GM12878 (cell line): Measurements from ENCODE around the gene EOLA1. TPM values are rescaled to one million over a fixed set of nuclear protein-coding genes. Genes with fewer than 3 reads are reported as not detected.
A peak's percentile ranks its signal among the peaks of the same experiment; 100 is the strongest.

Experiments
- BACH1 ChIP-seq: fragments of 450-650 bp; IDR thresholded peaks from 2 replicates; pipeline ENCODE4 v1.6.1; 2017; ENCODE audit warnings: mild to moderate bottlenecking, borderline replicate concordance
- BCLAF1 ChIP-seq: fragments of 450-650 bp; IDR thresholded peaks from 2 replicates; pipeline ENCODE4 v1.6.1; 2017; ENCODE audit warnings: antibody characterized with exemption, mild to moderate bottlenecking, moderate library complexity
- ETV6 ChIP-seq, 2 experiments: fragments of 450-650 bp in 1 of 2; IDR thresholded peaks in 1 of 2; conservative IDR thresholded peaks in 1 of 2; 2 replicates each; pipeline ENCODE4 v1.6.1; 2014; ENCODE audit warnings: antibody characterized with exemption in 1 of 2, borderline replicate concordance in 1 of 2, low read depth in 1 of 2, mild to moderate bottlenecking in 1 of 2, moderate library complexity in 1 of 2
- FOS ChIP-seq: IDR thresholded peaks from 3 replicates; pipeline ENCODE4 v1.6.1; 2011; ENCODE audit warnings: borderline replicate concordance; ENCODE audit not compliant: insufficient read length; ENCODE audit errors: extremely low read depth
- IKZF2 ChIP-seq, 2 experiments: fragments of 450-650 bp; IDR thresholded peaks; 2 replicates each; pipeline ENCODE4 v1.6.1; 2017; ENCODE audit warnings: mild to moderate bottlenecking in 2 of 2, moderate library complexity in 2 of 2
- MTA2 ChIP-seq: fragments of 450-650 bp; IDR thresholded peaks from 2 replicates; pipeline ENCODE4 v1.6.1; 2016; ENCODE audit warnings: low read depth, mild to moderate bottlenecking, moderate library complexity
- PAX8 ChIP-seq: fragments of 450-650 bp; IDR thresholded peaks from 2 replicates; pipeline ENCODE4 v1.6.1; 2017; ENCODE audit warnings: mild to moderate bottlenecking, moderate library complexity
- RUNX3 ChIP-seq: IDR thresholded peaks from 2 replicates; pipeline ENCODE4 v1.6.1; 2012; ENCODE audit warnings: low read length, inconsistent platforms
- SMAD1 ChIP-seq: fragments of 450-650 bp; IDR thresholded peaks from 2 replicates; pipeline ENCODE4 v1.6.1; 2018; ENCODE audit warnings: mild to moderate bottlenecking, low read depth; ENCODE audit not compliant: partially characterized antibody
- TCF7 ChIP-seq: IDR thresholded peaks from 2 replicates; pipeline ENCODE4 v1.6.1; 2014; ENCODE audit warnings: antibody characterized with exemption, borderline replicate concordance
- ZBED1 ChIP-seq: IDR thresholded peaks from 2 replicates; pipeline ENCODE4 v1.6.1; 2016; ENCODE audit warnings: borderline replicate concordance
- ZSCAN29 ChIP-seq: fragments of 450-650 bp; IDR thresholded peaks from 2 replicates; pipeline ENCODE4 v1.6.1; 2017; ENCODE audit warnings: mild to moderate bottlenecking, moderate library complexity
- ZZZ3 ChIP-seq: IDR thresholded peaks from 2 replicates; pipeline ENCODE4 v1.6.1; 2011; ENCODE audit warnings: low read depth; ENCODE audit not compliant: control insufficient read depth, insufficient read length
- polyA plus RNA-seq, 11 experiments: library from polyadenylated mRNA; depleted of rRNA in 4 of 11; unstranded in 6 of 11; stranded (reverse) in 5 of 11; fragments of >200 nt; fragmentation: Nextera tagmentation in 4 of 11; fragmentation: Illumina TruSeq in 1 of 11; extraction: Ambion mirVana in 4 of 11; extraction: Trizol in 1 of 11; gene quantifications; 1 replicate in 1 of 11; 2 replicates in 10 of 11; pipeline versions ENCODE4 v1.2.1 to v1.2.3, GENCODE V29; 2011 to 2016; ENCODE audit warnings: inconsistent platforms in 2 of 11, missing spikeins in 2 of 11, low read depth in 1 of 11
- total RNA-seq, 4 experiments: library from RNA; depleted of rRNA in 3 of 4; stranded (reverse); fragments of >200 nt in 3 of 4; fragmentation: Illumina TruSeq in 1 of 4; extraction: Trizol in 1 of 4; gene quantifications; 2 replicates each; pipeline versions ENCODE4 v1.2.1 to v1.2.3, GENCODE V29; 2013 to 2021
- TF ChIP-seq, protein P1 (sequence below): fragments of 450-650 bp; IDR thresholded peaks from 2 replicates; pipeline ENCODE4 v1.6.1; 2017; ENCODE audit warnings: borderline replicate concordance
- TF ChIP-seq, protein P2 (sequence below): fragments of 450-650 bp; IDR thresholded peaks from 2 replicates; pipeline ENCODE4 v1.6.1; 2017; ENCODE audit warnings: low read depth, mild to moderate bottlenecking, moderate library complexity
- TF ChIP-seq, protein P3 (sequence below): fragments of 450-650 bp; IDR thresholded peaks from 2 replicates; pipeline ENCODE4 v1.6.1; 2016; ENCODE audit warnings: mild to moderate bottlenecking
- TF ChIP-seq, protein P4 (sequence below): fragments of 450-650 bp; IDR thresholded peaks from 2 replicates; pipeline ENCODE4 v1.6.1; 2017; ENCODE audit warnings: mild to moderate bottlenecking, moderate library complexity

Gene EOLA1
- total and polyA plus RNA-seq, 10 of the 15 experiments (the other 5 are each of a cell fraction or from before 2014, with no cell fraction given), result 9.2 to 42.3 (median 24.3) TPM

DNA sequence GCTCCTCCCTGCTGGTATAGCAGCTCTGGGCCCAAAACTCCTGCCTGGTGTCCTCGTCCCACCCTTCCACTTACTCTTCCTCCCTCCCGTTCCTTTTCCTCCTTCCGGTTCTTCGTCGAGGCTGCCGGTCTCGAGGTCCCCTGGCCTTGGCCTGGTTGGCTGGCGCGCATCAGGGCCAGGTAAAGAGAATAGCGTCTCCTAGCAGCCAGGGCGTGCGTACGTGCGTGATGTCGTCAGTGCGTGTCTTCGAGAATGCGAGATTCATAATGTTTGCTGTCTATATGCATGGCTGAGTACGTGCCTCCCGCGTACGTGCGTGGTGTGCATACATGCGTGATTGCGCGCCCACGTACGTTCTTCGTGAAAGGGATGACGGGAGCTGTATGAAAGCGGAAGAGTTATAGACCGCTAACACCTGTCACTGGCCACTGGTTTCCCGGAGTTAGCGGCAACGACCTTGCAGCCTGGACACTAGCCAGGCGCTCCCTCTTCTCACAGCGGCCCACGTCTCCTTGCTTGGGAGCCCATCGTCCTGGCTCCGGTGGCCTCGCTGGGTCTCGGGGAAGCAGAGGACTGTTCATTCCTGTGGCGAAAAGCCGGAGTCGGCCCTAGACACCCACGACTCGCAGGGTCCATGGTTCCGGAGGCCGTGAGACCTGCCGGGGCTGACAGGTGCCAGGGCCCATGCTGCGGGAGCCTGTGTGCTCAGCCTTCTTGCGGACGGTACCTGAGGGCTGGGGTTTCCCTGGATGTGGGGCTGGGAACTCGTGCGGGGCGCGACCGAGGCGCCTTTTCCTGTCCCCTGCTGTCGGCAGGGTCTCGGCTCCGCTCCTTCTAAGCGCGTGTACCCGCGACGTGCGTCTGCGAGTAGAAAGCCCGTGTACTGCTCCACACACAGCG lies at the start of gene EOLA1 (continued):
- TF ChIP-seq TCF7, result no peak
- peak; percentile 45; the same call in 1 of the 2 replicates for TF ChIP-seq MTA2
- TF ChIP-seq, protein P1, sequence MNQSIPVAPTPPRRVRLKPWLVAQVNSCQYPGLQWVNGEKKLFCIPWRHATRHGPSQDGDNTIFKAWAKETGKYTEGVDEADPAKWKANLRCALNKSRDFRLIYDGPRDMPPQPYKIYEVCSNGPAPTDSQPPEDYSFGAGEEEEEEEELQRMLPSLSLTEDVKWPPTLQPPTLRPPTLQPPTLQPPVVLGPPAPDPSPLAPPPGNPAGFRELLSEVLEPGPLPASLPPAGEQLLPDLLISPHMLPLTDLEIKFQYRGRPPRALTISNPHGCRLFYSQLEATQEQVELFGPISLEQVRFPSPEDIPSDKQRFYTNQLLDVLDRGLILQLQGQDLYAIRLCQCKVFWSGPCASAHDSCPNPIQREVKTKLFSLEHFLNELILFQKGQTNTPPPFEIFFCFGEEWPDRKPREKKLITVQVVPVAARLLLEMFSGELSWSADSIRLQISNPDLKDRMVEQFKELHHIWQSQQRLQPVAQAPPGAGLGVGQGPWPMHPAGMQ, result no peak
- no peak for TF ChIP-seq SMAD1
- peak; percentile 53; the same call in 1 of the 2 replicates for TF ChIP-seq RUNX3
- no peak for TF ChIP-seq ZZZ3
- TF ChIP-seq BCLAF1, result no peak
- TF ChIP-seq ETV6 (conservative IDR thresholded peaks at IDR 0.05 in 1 of 2, IDR thresholded peaks at IDR 0.05 in 1 of 2; ENCODE audit: borderline replicate concordance in 1 of 2, low read depth in 1 of 2), result no peak
- TF ChIP-seq IKZF2 (IDR thresholded peaks at IDR 0.05), result peak; percentile 86 to 90
- TF ChIP-seq ZBED1, result no peak
- peak; percentile 67; the same call in 1 of the 2 replicates for TF ChIP-seq PAX8
- TF ChIP-seq, protein P2, sequence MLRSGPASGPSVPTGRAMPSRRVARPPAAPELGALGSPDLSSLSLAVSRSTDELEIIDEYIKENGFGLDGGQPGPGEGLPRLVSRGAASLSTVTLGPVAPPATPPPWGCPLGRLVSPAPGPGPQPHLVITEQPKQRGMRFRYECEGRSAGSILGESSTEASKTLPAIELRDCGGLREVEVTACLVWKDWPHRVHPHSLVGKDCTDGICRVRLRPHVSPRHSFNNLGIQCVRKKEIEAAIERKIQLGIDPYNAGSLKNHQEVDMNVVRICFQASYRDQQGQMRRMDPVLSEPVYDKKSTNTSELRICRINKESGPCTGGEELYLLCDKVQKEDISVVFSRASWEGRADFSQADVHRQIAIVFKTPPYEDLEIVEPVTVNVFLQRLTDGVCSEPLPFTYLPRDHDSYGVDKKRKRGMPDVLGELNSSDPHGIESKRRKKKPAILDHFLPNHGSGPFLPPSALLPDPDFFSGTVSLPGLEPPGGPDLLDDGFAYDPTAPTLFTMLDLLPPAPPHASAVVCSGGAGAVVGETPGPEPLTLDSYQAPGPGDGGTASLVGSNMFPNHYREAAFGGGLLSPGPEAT, result peak; percentile 86
- no peak for TF ChIP-seq BACH1
- no peak for TF ChIP-seq FOS
- TF ChIP-seq, protein P3, sequence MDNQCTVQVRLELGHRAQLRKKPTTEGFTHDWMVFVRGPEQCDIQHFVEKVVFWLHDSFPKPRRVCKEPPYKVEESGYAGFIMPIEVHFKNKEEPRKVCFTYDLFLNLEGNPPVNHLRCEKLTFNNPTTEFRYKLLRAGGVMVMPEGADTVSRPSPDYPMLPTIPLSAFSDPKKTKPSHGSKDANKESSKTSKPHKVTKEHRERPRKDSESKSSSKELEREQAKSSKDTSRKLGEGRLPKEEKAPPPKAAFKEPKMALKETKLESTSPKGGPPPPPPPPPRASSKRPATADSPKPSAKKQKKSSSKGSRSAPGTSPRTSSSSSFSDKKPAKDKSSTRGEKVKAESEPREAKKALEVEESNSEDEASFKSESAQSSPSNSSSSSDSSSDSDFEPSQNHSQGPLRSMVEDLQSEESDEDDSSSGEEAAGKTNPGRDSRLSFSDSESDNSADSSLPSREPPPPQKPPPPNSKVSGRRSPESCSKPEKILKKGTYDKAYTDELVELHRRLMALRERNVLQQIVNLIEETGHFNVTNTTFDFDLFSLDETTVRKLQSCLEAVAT, result no peak
- TF ChIP-seq, protein P4, sequence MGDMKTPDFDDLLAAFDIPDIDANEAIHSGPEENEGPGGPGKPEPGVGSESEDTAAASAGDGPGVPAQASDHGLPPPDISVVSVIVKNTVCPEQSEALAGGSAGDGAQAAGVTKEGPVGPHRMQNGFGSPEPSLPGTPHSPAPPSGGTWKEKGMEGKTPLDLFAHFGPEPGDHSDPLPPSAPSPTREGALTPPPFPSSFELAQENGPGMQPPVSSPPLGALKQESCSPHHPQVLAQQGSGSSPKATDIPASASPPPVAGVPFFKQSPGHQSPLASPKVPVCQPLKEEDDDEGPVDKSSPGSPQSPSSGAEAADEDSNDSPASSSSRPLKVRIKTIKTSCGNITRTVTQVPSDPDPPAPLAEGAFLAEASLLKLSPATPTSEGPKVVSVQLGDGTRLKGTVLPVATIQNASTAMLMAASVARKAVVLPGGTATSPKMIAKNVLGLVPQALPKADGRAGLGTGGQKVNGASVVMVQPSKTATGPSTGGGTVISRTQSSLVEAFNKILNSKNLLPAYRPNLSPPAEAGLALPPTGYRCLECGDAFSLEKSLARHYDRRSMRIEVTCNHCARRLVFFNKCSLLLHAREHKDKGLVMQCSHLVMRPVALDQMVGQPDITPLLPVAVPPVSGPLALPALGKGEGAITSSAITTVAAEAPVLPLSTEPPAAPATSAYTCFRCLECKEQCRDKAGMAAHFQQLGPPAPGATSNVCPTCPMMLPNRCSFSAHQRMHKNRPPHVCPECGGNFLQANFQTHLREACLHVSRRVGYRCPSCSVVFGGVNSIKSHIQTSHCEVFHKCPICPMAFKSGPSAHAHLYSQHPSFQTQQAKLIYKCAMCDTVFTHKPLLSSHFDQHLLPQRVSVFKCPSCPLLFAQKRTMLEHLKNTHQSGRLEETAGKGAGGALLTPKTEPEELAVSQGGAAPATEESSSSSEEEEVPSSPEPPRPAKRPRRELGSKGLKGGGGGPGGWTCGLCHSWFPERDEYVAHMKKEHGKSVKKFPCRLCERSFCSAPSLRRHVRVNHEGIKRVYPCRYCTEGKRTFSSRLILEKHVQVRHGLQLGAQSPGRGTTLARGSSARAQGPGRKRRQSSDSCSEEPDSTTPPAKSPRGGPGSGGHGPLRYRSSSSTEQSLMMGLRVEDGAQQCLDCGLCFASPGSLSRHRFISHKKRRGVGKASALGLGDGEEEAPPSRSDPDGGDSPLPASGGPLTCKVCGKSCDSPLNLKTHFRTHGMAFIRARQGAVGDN, result peak; percentile 92
- TF ChIP-seq ZSCAN29, result no peak
